SK-N-MC (cell line): ENCODE data around the gene TSPAN4.

Experiments
- EZH2 ChIP-seq: fragments of 200-600 bp; sonication (generic); IDR thresholded peaks from one replicate; pipeline ENCODE4 v1.6.1; 2017; ENCODE audit warnings: antibody characterized with exemption
- FOXP2 ChIP-seq: optimal IDR thresholded peaks from 2 replicates; pipeline ENCODE3; 2011; ENCODE audit warnings: mild to moderate bottlenecking, moderate library complexity; ENCODE audit not compliant: insufficient read depth; ENCODE audit errors: extremely low read length, control extremely low read depth
- POLR2AphosphoS5 ChIP-seq: IDR thresholded peaks from 2 replicates; pipeline ENCODE4 v1.6.1; 2012; ENCODE audit warnings: mild to moderate bottlenecking, low read depth, low read length, borderline replicate concordance

- TF ChIP-seq EZH2 (no peak), FOXP2 (no peak), POLR2AphosphoS5 (no peak)
These were observed 27.4 kb downstream of the TSPAN4 start for GRCh38 chr11:870127-870413.
